ENCODE results near the gene DKC1. TPM values are rescaled to one million over a fixed set of nuclear protein-coding genes. Genes with fewer than 3 reads are reported as not detected.
A peak's percentile ranks its signal among the peaks of the same experiment; 100 is the strongest.

Gene DKC1
- 10 to 100 TPM; 44.6 to 55.5 (median 51.1) TPM for total RNA-seq (2021; fragmentation: NEBNext Ultra II Directional; extraction: Animal tissue kit (Norgen Biotek cat#: 25700))
- long read RNA-seq, transcript DKC1-201 (15 exons, 2,577 nt), result major isoform, 26 of 96 reads
- long read RNA-seq, partial matches to known transcripts, result 69 of 96 reads
- long read RNA-seq, other reads (novel, unspliced or antisense), result 0 of 96 reads

- H3K9me3 Mint-ChIP-seq, result no peaks in the 10 kb centered on the region
- no peaks in the 10 kb centered on the region; the same call in 1 of the 2 replicates for H3K27me3 Mint-ChIP-seq (ENCODE audit: insufficient read depth)
- peaks cover 6% of the 10 kb centered on the region; the same call in 1 of the 2 replicates for H3K36me3 Mint-ChIP-seq (ENCODE audit: low read depth)
- peak; percentile 91 for DNase-seq
- H3K4me3 Mint-ChIP-seq, result peak within 1 kb of the TSS; percentile 90
- peak within 1 kb of the TSS; percentile 90 for H3K27ac Mint-ChIP-seq
- H3K4me1 Mint-ChIP-seq (ENCODE audit: low read depth), result peaks cover 11% of the 10 kb centered on the region; the same call in 1 of the 2 replicates
- TF ChIP-seq, protein P1, sequence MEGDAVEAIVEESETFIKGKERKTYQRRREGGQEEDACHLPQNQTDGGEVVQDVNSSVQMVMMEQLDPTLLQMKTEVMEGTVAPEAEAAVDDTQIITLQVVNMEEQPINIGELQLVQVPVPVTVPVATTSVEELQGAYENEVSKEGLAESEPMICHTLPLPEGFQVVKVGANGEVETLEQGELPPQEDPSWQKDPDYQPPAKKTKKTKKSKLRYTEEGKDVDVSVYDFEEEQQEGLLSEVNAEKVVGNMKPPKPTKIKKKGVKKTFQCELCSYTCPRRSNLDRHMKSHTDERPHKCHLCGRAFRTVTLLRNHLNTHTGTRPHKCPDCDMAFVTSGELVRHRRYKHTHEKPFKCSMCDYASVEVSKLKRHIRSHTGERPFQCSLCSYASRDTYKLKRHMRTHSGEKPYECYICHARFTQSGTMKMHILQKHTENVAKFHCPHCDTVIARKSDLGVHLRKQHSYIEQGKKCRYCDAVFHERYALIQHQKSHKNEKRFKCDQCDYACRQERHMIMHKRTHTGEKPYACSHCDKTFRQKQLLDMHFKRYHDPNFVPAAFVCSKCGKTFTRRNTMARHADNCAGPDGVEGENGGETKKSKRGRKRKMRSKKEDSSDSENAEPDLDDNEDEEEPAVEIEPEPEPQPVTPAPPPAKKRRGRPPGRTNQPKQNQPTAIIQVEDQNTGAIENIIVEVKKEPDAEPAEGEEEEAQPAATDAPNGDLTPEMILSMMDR (IDR thresholded peaks at IDR 0.05), result 0 out of 2 replicates have a peak, but pooled peaks have one; percentile 26
Observed at GRCh38 chrX:154762537-154763296, at the start of gene DKC1. Gene DKC1, plus strand, starts transcription at chrX:154762864. Its CDS starts 102 bp downstream, at chrX:154762966.

- DNase-seq, result peak; percentile 33
- TF ChIP-seq, protein P1 (IDR thresholded peaks at IDR 0.05), result peak; percentile 81
- Mint-ChIP-seq H3K36me3 (ENCODE audit: low read depth) (no peaks in the 10 kb centered on the region), H3K9me3 (no peaks in the 10 kb centered on the region), H3K27me3 (ENCODE audit: insufficient read depth) (peaks cover 4% of the 10 kb centered on the region; the same call in 1 of the 2 replicates), H3K4me3 (no peak overlapping the region), H3K4me1 (ENCODE audit: low read depth) (peaks cover 34% of the 10 kb centered on the region), H3K27ac (no peak overlapping the region)
Observed at GRCh38 chrX:154714925-154715324, 47.7 kb upstream of the DKC1 start.

GRCh38 chrX:154715825-154716224, 46.8 kb upstream of the DKC1 start:
- Mint-ChIP-seq H3K4me3 (no peak overlapping the region), H3K9me3 (no peaks in the 10 kb centered on the region), H3K27me3 (ENCODE audit: insufficient read depth) (peaks cover 4% of the 10 kb centered on the region; the same call in 1 of the 2 replicates), H3K36me3 (ENCODE audit: low read depth) (no peaks in the 10 kb centered on the region), H3K27ac (no peak overlapping the region), H3K4me1 (ENCODE audit: low read depth) (peaks cover 34% of the 10 kb centered on the region)
- TF ChIP-seq, protein P1 (IDR thresholded peaks at IDR 0.05), result no peak
- no peak for DNase-seq

DNA sequence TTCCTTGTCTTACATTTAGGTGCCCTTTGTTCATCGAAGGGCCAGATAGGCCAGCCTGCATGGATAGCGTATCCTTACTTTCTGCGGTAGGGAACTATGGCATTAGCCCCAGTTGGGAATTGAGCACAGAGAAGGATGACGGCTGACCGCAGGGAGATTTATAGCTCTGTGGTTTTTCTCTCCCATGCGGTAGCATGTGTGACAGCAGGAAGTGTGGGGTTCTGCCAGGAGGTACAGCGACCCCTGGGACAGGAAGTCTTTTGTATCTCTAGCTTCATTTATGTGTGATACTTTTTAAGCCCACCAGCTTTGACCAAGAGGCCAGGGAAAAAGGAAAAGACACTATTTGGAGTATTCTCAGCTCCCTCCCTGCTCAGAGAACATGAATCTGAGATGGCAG, 44.8 kb upstream of the DKC1 start:
- TF ChIP-seq, protein P1 (IDR thresholded peaks at IDR 0.05), result peak; percentile 19; the same call in 1 of the 2 replicates
- no peak for DNase-seq
- H3K27ac Mint-ChIP-seq, result no peak overlapping the region; the same call in 1 of the 2 replicates
- no peak overlapping the region for H3K4me3 Mint-ChIP-seq
- H3K36me3 Mint-ChIP-seq (ENCODE audit: low read depth), result no peaks in the 10 kb centered on the region
- peaks cover 29% of the 10 kb centered on the region for H3K4me1 Mint-ChIP-seq (ENCODE audit: low read depth)
- H3K9me3 Mint-ChIP-seq, result no peaks in the 10 kb centered on the region
- H3K27me3 Mint-ChIP-seq (ENCODE audit: insufficient read depth), result peaks cover 2% of the 10 kb centered on the region; the same call in 1 of the 2 replicates

DNA sequence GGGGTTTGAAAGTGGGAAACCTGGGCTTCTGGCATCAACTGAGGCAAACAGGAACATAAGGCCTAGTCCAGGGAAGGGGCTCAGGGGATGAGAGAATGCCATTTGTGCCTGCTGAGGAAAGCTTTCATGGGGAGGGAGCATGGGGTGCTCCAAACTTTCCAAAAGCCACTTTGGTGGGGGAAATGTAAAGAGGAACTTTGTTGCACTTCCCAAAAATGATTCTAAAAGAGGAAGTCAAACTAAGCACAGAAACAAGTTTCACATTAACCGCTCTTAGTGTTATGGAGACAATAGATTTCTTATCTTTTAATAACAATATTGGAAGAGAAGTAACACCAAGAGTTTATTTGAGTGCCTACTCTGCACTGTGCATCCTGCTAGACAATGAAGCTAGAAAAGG, 44.0 kb upstream of the DKC1 start:
- Mint-ChIP-seq H3K36me3 (ENCODE audit: low read depth) (no peaks in the 10 kb centered on the region), H3K27ac (peak overlapping the region; percentile 59; the same call in 1 of the 2 replicates), H3K4me3 (no peak overlapping the region), H3K9me3 (no peaks in the 10 kb centered on the region), H3K27me3 (ENCODE audit: insufficient read depth) (peaks cover 2% of the 10 kb centered on the region; the same call in 1 of the 2 replicates), H3K4me1 (ENCODE audit: low read depth) (peaks cover 22% of the 10 kb centered on the region)
- DNase-seq, result no peak
- TF ChIP-seq, protein P1 (IDR thresholded peaks at IDR 0.05), result no peak

Measured in HFFc6 (cell line).